Lower lobe of right lung (tissue), 2 donors: Measurements from ENCODE around the gene CELF4. TPM values are rescaled to one million over a fixed set of nuclear protein-coding genes. Genes with fewer than 3 reads are reported as not detected.

ENCODE experiments used
- ATAC-seq, 2 donors: fragments of 200-7000 bp; cut with Tn5 transposase; one replicate each; pipeline ENCODE4 v1.9.1; 2020 to 2022; ENCODE audit warnings: mild to moderate bottlenecking in 2 of 2, moderate library complexity in 2 of 2
- DNase-seq: peaks from one replicate; pipeline ENCODE4 v3.0.0-alpha.2; 2020
- H3K27ac ChIP-seq: fragments of 200-600 bp; one replicate; pipeline ENCODE4 v1.8.0; 2022
- H3K27me3 ChIP-seq: fragments of 200-600 bp; one replicate; pipeline ENCODE4 v1.8.0; 2022; ENCODE audit warnings: low read depth
- H3K36me3 ChIP-seq: fragments of 200-600 bp; one replicate; pipeline ENCODE4 v1.8.0; 2022; ENCODE audit warnings: mild to moderate bottlenecking
- H3K4me1 ChIP-seq: fragments of 200-600 bp; one replicate; pipeline ENCODE4 v1.8.0; 2022
- H3K4me3 ChIP-seq: fragments of 200-600 bp; one replicate; pipeline ENCODE4 v1.8.0; 2022; ENCODE audit warnings: mild to moderate bottlenecking
- H3K9me3 ChIP-seq: fragments of 200-600 bp; one replicate; pipeline ENCODE4 v1.8.0; 2022
- intact Hi-C: fragments of 100-400 bp; cut with DNase I; formaldehyde crosslinking; loops from one replicate; pipeline ENCODE4 v1.11.0; 2022
- total RNA-seq: library from RNA; stranded (reverse); fragmentation: NEBNext Ultra II Directional; extraction: Animal tissue kit (Norgen Biotek cat#: 25700); gene quantifications from one replicate; pipeline ENCODE4 v1.2.1, GENCODE V29; 2021
- TF ChIP-seq, protein P1 (sequence below): fragments of 200-600 bp; IDR thresholded peaks from one replicate; pipeline ENCODE4 v1.8.0; 2022; ENCODE audit warnings: antibody characterized with exemption, mild to moderate bottlenecking
- donor health status: DM: no; HTN: yes; CAD: no; lungs with severe emphysema.

Gene CELF4
- total RNA-seq, 1 donor from 2014 or later = 0.38 TPM

GRCh38 chr18:37533647-37534584 is 31.7 kb downstream of the CELF4 start:
- no peak for ATAC-seq
- Histone ChIP-seq H3K27ac (no peak overlapping the region), H3K4me1 (no peaks in the 10 kb centered on the region), H3K4me3 (no peak overlapping the region), H3K9me3 (no peaks in the 10 kb centered on the region), H3K27me3 (peaks cover 25% of the 10 kb centered on the region), H3K36me3 (no peaks in the 10 kb centered on the region)
- TF ChIP-seq, protein P1, sequence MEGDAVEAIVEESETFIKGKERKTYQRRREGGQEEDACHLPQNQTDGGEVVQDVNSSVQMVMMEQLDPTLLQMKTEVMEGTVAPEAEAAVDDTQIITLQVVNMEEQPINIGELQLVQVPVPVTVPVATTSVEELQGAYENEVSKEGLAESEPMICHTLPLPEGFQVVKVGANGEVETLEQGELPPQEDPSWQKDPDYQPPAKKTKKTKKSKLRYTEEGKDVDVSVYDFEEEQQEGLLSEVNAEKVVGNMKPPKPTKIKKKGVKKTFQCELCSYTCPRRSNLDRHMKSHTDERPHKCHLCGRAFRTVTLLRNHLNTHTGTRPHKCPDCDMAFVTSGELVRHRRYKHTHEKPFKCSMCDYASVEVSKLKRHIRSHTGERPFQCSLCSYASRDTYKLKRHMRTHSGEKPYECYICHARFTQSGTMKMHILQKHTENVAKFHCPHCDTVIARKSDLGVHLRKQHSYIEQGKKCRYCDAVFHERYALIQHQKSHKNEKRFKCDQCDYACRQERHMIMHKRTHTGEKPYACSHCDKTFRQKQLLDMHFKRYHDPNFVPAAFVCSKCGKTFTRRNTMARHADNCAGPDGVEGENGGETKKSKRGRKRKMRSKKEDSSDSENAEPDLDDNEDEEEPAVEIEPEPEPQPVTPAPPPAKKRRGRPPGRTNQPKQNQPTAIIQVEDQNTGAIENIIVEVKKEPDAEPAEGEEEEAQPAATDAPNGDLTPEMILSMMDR = no peak
- intact Hi-C loops = no loop called here
- no peak for DNase-seq

- no peaks in the 10 kb centered on the region for H3K9me3 ChIP-seq
- H3K4me1 ChIP-seq = no peaks in the 10 kb centered on the region
- no peak overlapping the region for H3K4me3 ChIP-seq
- ATAC-seq (no peak), DNase-seq (no peak)
- peaks cover 15% of the 10 kb centered on the region for H3K27me3 ChIP-seq
- H3K36me3 ChIP-seq = no peaks in the 10 kb centered on the region
- H3K27ac ChIP-seq = no peak overlapping the region
- TF ChIP-seq, protein P1 = no peak
- intact Hi-C loops = no loop called here
Measured at GRCh38 chr18:37532917-37533316, 32.7 kb downstream of the CELF4 start.

DNA sequence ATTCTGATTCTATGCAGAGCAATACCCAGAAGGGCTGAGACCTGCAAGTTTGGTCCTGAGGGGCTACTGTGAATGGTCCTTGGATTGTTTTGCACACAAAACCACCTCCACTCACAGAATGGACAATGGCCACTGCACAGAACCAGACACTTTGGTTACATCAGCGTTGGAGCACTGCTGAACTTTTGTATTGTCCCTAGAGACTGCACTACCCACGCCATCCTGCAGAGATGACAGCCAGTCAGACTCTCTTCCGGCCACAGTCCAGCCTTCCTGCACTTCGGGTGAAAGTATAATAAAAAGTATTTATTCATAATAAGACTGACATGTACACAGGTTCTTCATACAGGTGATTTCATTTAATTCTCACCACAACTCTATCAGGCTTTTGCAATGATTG is 35.7 kb downstream of the CELF4 start:
- H3K27me3 ChIP-seq = peaks cover 16% of the 10 kb centered on the region
- H3K4me3 ChIP-seq = no peak overlapping the region
- ATAC-seq = no peak

DNA sequence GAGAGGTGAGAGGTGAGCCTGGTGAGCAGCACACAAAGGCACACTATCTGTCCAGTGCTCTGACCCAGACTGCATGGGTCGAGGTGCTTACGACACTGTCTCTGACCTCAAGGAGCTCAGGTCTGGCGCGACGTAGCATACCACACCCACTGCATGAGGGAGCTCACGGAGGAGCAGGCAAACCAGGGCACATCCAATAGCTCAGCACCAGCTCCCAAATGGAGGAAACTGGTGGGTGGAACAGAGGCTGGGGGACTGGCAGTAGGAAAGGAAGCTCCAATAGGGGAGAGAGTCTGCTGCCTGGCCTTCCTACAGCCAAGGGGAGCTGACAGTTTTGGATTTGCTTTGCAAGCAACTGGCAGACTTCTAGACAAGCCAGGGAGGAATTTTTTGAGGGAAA is 36.3 kb downstream of the CELF4 start:
- H3K9me3 ChIP-seq = no peaks in the 10 kb centered on the region
- H3K27me3 ChIP-seq = peaks cover 21% of the 10 kb centered on the region
- intact Hi-C loops = no loop called here

More for the DNA sequence above, 35.7 kb downstream of the CELF4 start:
- H3K36me3 ChIP-seq = no peaks in the 10 kb centered on the region
- intact Hi-C loops = no loop called here
- no peaks in the 10 kb centered on the region for H3K9me3 ChIP-seq
- no peak overlapping the region for H3K27ac ChIP-seq
- H3K4me1 ChIP-seq = no peaks in the 10 kb centered on the region
- no peak for DNase-seq
- TF ChIP-seq, protein P1 = no peak

DNA sequence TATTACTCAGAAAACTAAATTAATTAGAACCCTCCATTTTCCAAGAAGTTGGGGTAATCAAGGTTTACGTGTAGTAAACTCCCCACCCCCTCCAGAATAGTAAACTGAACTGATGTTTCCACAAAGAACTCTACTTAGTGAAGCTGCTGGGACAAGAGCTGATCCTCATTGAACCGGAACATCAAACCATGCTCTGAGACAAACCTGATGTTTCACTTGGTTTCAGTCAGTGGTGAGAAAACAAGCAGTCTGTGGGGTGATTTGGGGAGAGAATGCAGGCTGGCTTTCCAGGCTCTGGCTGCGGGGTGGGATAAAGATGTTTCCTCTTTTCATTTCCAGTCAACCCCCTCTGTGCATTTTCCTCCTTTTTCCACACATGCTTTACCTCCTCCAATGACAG is 38.2 kb downstream of the CELF4 start:
- intact Hi-C loops = no loop called here
- H3K4me1 ChIP-seq = no peaks in the 10 kb centered on the region
- TF ChIP-seq, protein P1 = no peak
- no peak for DNase-seq
- H3K27ac ChIP-seq = no peak overlapping the region
- H3K9me3 ChIP-seq = no peaks in the 10 kb centered on the region
- H3K27me3 ChIP-seq = peaks cover 36% of the 10 kb centered on the region
- no peaks in the 10 kb centered on the region for H3K36me3 ChIP-seq
- ATAC-seq = no peak
- H3K4me3 ChIP-seq = no peak overlapping the region

More for the DNA sequence above, 36.3 kb downstream of the CELF4 start:
- Histone ChIP-seq H3K36me3 (no peaks in the 10 kb centered on the region), H3K4me3 (no peak overlapping the region), H3K27ac (no peak overlapping the region), H3K4me1 (no peaks in the 10 kb centered on the region)
- TF ChIP-seq, protein P1 = no peak
- DNase-seq (no peak), ATAC-seq (no peak)
